ENCODE data around the gene TSPAN6.

The TSPAN6 gene

DNA sequence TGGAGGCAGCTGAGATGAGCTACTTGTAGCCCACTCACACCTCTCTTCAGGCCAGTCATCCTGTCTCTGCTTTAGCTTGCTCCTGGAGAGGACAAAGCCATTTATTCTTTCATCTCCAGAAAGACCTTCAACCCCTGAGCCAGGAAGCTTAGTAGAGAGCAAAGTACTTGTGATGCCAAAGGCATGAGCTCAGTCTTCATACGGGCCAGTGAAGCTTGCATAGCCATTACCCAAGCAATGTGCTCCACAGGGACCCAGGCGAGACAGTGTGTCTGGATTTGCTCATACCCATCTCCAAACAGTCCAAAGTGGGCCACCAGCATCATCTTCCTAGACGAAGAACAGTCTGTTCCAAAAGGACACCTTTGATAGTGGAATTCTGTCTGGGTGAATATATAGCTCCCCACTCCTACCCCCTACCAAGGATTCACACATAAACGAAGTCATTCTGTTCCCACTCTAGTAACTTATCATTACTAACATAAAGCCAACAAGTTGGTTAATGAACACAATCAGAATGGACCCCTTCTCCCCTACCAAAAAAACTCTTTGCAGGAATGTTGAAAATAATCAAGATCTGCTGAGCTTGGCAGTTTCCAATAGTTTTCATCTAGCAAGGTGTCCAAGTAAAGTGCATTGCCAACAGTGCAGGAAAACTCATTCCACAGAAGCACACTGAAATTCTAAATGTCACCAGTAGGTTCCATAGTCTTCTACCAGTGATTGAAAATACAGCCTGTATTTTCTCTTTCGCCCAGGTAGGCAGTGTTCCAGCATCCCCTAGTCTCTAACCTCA, 45.2 kb downstream of the TSPAN6 start:
- DNase-seq (ENCODE audit: low read depth in 3 of 3, low spot score in 1 of 3), result no peak

DNA sequence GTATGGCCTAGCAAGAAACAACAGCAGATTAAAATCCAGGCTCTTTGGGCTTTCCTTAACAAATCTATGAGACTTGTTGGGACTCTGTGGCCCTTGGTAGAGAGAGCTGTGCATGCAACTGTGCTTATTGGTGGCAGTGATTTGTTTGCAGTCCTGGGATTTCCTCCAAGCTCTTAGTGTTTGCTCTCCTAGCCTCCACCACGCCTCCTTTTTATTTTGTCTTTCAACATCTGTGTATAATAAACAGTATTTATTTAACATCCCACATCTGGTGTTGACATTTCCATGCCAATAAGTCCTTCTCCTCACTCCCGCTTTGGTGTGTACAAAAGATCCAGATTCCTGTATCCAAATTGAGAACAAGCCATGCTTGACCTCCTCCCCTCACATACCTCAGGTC, 48.7 kb downstream of the TSPAN6 start:
- no peak for DNase-seq (ENCODE audit: low read depth in 3 of 3, low spot score in 1 of 3)

DNA sequence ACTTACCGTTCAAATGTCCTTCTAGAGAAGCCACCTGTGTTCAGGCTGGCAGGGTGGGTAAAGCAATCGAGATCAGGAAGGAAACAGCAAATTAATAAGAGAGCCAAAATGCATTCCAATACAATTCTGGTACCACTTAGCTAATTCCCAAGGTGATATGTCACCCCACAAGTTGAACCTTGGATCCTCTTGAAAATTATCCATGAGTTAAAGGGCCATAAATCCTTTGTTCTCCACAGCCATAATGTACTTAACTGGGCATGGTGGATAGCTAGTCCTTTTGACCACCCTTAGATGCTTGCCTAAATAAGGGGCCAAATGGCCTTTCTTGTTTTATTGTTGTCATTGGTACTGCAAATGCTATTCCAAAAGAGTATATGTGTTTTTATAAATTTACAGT, 49.9 kb downstream of the TSPAN6 start:
- no peak for DNase-seq (ENCODE audit: low read depth in 3 of 3, low spot score in 1 of 3)

DNA sequence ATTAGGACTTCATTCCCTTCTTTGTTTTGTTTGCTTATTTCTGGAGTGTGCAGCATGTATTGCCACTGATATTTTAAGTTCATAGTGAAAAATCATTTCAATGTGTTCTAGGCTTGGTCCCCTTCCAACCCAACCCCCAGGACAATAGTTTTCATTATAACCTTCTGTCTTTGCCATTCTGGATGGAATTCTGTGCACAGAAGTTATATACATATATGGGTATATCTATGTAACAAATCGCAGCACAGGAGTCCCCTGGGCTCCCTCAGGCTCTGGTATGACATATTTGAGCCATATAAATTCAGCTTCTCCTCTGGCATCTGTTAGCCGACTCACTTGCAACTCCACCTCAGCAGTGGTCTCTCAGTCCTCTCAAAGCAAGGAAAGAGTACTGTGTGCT, 52.0 kb downstream of the TSPAN6 start, which contains the start of gene TNMD:
Gene TNMD, plus strand, starts transcription at position 326 of the 400 bp plus-strand sequence. CDS start 83 bp downstream, outside the sequence.
- no peak for DNase-seq (ENCODE audit: low read depth in 3 of 3, low spot score in 1 of 3)
